Esophagus muscularis mucosa (tissue), 4 donors: Measurements from ENCODE around the gene ATXN7L3. TPM values are rescaled to one million over a fixed set of nuclear protein-coding genes. Genes with fewer than 3 reads are reported as not detected.
A peak's percentile ranks its signal among the peaks of the same experiment; 100 is the strongest.

ENCODE experiments used
- DNase-seq: peaks from one replicate; pipeline ENCODE4 v3.0.0-alpha.2; 2017; ENCODE audit errors: extremely low spot score
- H3K27ac ChIP-seq, 4 donors: fragments of 200-600 bp; sonication (generic); replicated peaks in 1 of 4; 1 replicate in 3 of 4; 2 replicates in 1 of 4; pipeline ENCODE4 v1.5.1; 2016 to 2019; ENCODE audit warnings: mild to moderate bottlenecking in 1 of 4
- H3K27me3 ChIP-seq, 4 donors: fragments of 200-600 bp; sonication (generic); one replicate each; pipeline versions ENCODE4 v1.5.1 to v1.6.0; 2016 to 2019
- H3K36me3 ChIP-seq, 4 donors: fragments of 200-600 bp; sonication (generic); one replicate each; pipeline ENCODE4 v1.5.1; 2016 to 2019
- H3K4me1 ChIP-seq, 4 donors: fragments of 200-600 bp; sonication (generic); one replicate each; pipeline ENCODE4 v1.5.1; 2016 to 2019
- H3K4me3 ChIP-seq, 4 donors: fragments of 200-600 bp; sonication (generic); 1 replicate in 2 of 4; 2 replicates in 2 of 4; pipeline ENCODE4 v1.5.1; 2016 to 2019; ENCODE audit warnings: mild to moderate bottlenecking in 4 of 4, moderate library complexity in 1 of 4
- H3K9me3 ChIP-seq, 4 donors: fragments of 200-600 bp; sonication (generic); 1 replicate in 3 of 4; 2 replicates in 1 of 4; pipeline ENCODE4 v1.5.1; 2016 to 2019
- CTCF ChIP-seq, 3 experiments: fragments of 200-600 bp in 2 of 3; fragments of 450-650 bp in 1 of 3; sonication (generic) in 2 of 3; IDR thresholded peaks; one replicate each; pipeline ENCODE4 v1.5.1; 2017 to 2019; ENCODE audit warnings: antibody characterized with exemption in 3 of 3, mild to moderate bottlenecking in 2 of 3, moderate library complexity in 1 of 3
- EP300 ChIP-seq: sonication (generic); formaldehyde crosslinking; IDR thresholded peaks from one replicate; pipeline ENCODE4 v1.6.1; 2017; ENCODE audit warnings: antibody characterized with exemption
- POLR2A ChIP-seq: fragments of 450-650 bp; IDR thresholded peaks from one replicate; pipeline ENCODE4 v1.6.1; 2017; ENCODE audit warnings: antibody characterized with exemption, moderate library complexity, mild to moderate bottlenecking, low read depth
- POLR2AphosphoS5 ChIP-seq, 2 donors: sonication (generic); formaldehyde crosslinking; IDR thresholded peaks; one replicate each; pipeline ENCODE4 v1.6.1; 2017; ENCODE audit warnings: antibody characterized with exemption in 2 of 2
- WGBS: methylation state at CpG from one replicate; pipeline ENCODE4 v1.1.5; 2018; 5-methylcytosine and 5-hydroxymethylcytosine counted together
- intact Hi-C: fragments of 100-400 bp; cut with DNase I; formaldehyde crosslinking; loops from one replicate; pipeline ENCODE4 v1.15.1; 2023
- total RNA-seq, 4 donors: library from RNA; depleted of rRNA; stranded (reverse); fragments of >200 nt; gene quantifications; one replicate each; pipeline versions ENCODE4 v1.1.0 to v1.2.1, GENCODE V29; 2016

Gene ATXN7L3
- total RNA-seq, 4 donors from 2014 or later: 41.9 to 72.6 (median 50.0) TPM

GRCh38 chr17:44191369-44191768 lies 8.3 kb downstream of the ATXN7L3 start:
- intact Hi-C loops: no loop called here
- DNase-seq: no peak
- peak overlapping the region in 1 of 4 donors; percentile 19 for H3K27ac ChIP-seq
- WGBS: 73% methylated on average over 5 of the region's 5 CpGs
- TF ChIP-seq POLR2A (no peak), POLR2AphosphoS5 (IDR thresholded peaks at IDR 0.05) (no peak), EP300 (no peak), CTCF (IDR thresholded peaks at IDR 0.05) (no peak)
- H3K4me1 ChIP-seq: peaks cover 10 to 36% (median 20%) of the 10 kb centered on the region in 4 donors
- H3K27me3 ChIP-seq: no peaks in the 10 kb centered on the region
- no peak overlapping the region for H3K4me3 ChIP-seq
- H3K36me3 ChIP-seq: peaks cover 35 to 76% (median 72%) of the 10 kb centered on the region in 4 donors
- H3K9me3 ChIP-seq: no peaks in the 10 kb centered on the region

- TF ChIP-seq EP300 (no peak), CTCF (IDR thresholded peaks at IDR 0.05) (no peak), POLR2AphosphoS5 (IDR thresholded peaks at IDR 0.05) (no peak), POLR2A (no peak)
- Histone ChIP-seq H3K4me1 (peaks cover 16 to 44% (median 24%) of the 10 kb centered on the region in 4 donors), H3K27me3 (no peaks in the 10 kb centered on the region), H3K36me3 (peaks cover 33 to 67% (median 63%) of the 10 kb centered on the region in 4 donors), H3K27ac (peak overlapping the region in 1 of 4 donors; percentile 19), H3K4me3 (no peak overlapping the region), H3K9me3 (no peaks in the 10 kb centered on the region)
- 87% methylated on average over 10 of the region's 10 CpGs for WGBS
- DNase-seq: no peak
- intact Hi-C loops: no loop called here
Measured at GRCh38 chr17:44190481-44190880, 9.2 kb downstream of the ATXN7L3 start.

GRCh38 chr17:44188576-44189403 lies 10.9 kb downstream of the ATXN7L3 start:
- TF ChIP-seq POLR2A (no peak), EP300 (no peak), POLR2AphosphoS5 (IDR thresholded peaks at IDR 0.05) (no peak), CTCF (IDR thresholded peaks at IDR 0.05) (no peak)
- Histone ChIP-seq H3K27ac (peak overlapping the region; percentile 93 to 97 (median 96)), H3K4me1 (peaks cover 29 to 60% (median 40%) of the 10 kb centered on the region in 4 donors), H3K27me3 (no peaks in the 10 kb centered on the region), H3K9me3 (no peaks in the 10 kb centered on the region), H3K4me3 (no peak overlapping the region), H3K36me3 (peaks cover 17 to 50% (median 47%) of the 10 kb centered on the region in 4 donors)
- 80% methylated on average over 12 of the region's 12 CpGs for WGBS
- DNase-seq: no peak
- intact Hi-C loops: no loop called here

GRCh38 chr17:44187131-44187899 lies 12.4 kb downstream of the ATXN7L3 start:
- no peaks in the 10 kb centered on the region for H3K9me3 ChIP-seq
- H3K4me3 ChIP-seq: peak overlapping the region; percentile 60 to 85 (median 74)
- H3K27ac ChIP-seq: peak overlapping the region; percentile 93 to 97 (median 96)
- no peaks in the 10 kb centered on the region for H3K27me3 ChIP-seq
- H3K36me3 ChIP-seq: peaks cover 15 to 46% (median 41%) of the 10 kb centered on the region in 4 donors
- TF ChIP-seq POLR2A (no peak), POLR2AphosphoS5 (IDR thresholded peaks at IDR 0.05) (no peak), EP300 (no peak), CTCF (IDR thresholded peaks at IDR 0.05) (no peak)
- 3% methylated on average over 28 of the region's 32 CpGs for WGBS
- DNase-seq: peak; percentile 95
- H3K4me1 ChIP-seq: peaks cover 29 to 55% (median 38%) of the 10 kb centered on the region in 4 donors
- intact Hi-C loops: no loop called here
